HepG2 (cell line): Measurements from ENCODE around the gene PLSCR3. TPM values are rescaled to one million over a fixed set of nuclear protein-coding genes. Genes with fewer than 3 reads are reported as not detected.

Source experiments
- ATAC-seq: fragments of 200-7000 bp; cut with Tn5 transposase; 3 replicates; pipeline ENCODE4 v1.9.1; 2020; ENCODE audit warnings: mild to moderate bottlenecking, moderate library complexity
- BruUV-seq: library from RNA; stranded (reverse); fragments of 400-500 nt; replicated peaks from 2 replicates; lab custom pipeline; 2021; lab: Mats Ljungman, UMichigan
- CTCF ChIA-PET: fragments of 300-600 bp; formaldehyde crosslinking; extraction: SDS; loops from one replicate; lab custom pipeline; 2021; ENCODE audit warnings: low total read pairs, inconsistent platforms, low intra/inter-chr PET ratio; lab: Yijun Ruan, JAX
- POLR2A ChIA-PET: fragments of 350-600 bp; sonication (Branson Sonifier 250); formaldehyde crosslinking; loops from one replicate; lab custom pipeline; 2020; ENCODE audit warnings: antibody characterized with exemption, inconsistent platforms; lab: Yijun Ruan, JAX
- DNase-seq: peaks from one replicate; pipeline ENCODE4 v3.0.0-alpha.2; 2015; ENCODE audit warnings: low spot score
- FAIRE-seq: peaks from 3 replicates; lab custom pipeline; 2011; peaks lifted over from hg19 to GRCh38; lab: Jason Lieb, UNC
- H2AFZ ChIP-seq: one replicate; pipeline ENCODE4 v1.6.1; 2011; ENCODE audit warnings: low read length, inconsistent platforms
- H3K27ac ChIP-seq: fragments of 300-600 bp; 3 replicates; pipeline ENCODE4 v1.8.0; 2011; ENCODE audit warnings: mixed run types, mild to moderate bottlenecking, mixed read lengths, low read length, inconsistent platforms; ENCODE audit not compliant: insufficient read depth; ENCODE audit errors: extremely low read length
- H3K27me3 ChIP-seq, 2 experiments: fragments of 200-600 bp in 1 of 2; 2 replicates in 1 of 2; 3 replicates in 1 of 2; pipeline versions ENCODE4 v1.6.0 to v1.8.0; 2011; ENCODE audit warnings: low read length in 2 of 2, mild to moderate bottlenecking in 2 of 2, moderate library complexity in 2 of 2, inconsistent platforms in 1 of 2; ENCODE audit not compliant: insufficient read depth in 2 of 2, control insufficient read depth in 1 of 2
- H3K36me3 ChIP-seq, 2 experiments: fragments of 200-600 bp in 1 of 2; replicated peaks in 1 of 2; 2 replicates in 1 of 2; 3 replicates in 1 of 2; pipeline versions ENCODE4 v1.5.1 to v1.8.0; 2011; ENCODE audit warnings: low read length in 2 of 2, inconsistent platforms in 1 of 2; ENCODE audit not compliant: insufficient read depth in 2 of 2, control insufficient read depth in 1 of 2
- H3K4me1 ChIP-seq: 2 replicates; pipeline ENCODE4 v1.5.1; 2012; ENCODE audit warnings: low read length, inconsistent platforms; ENCODE audit not compliant: insufficient read depth
- H3K4me2 ChIP-seq: 2 replicates; pipeline ENCODE4 v1.6.0; 2011; ENCODE audit warnings: low read depth, low read length, inconsistent platforms
- H3K4me3 ChIP-seq, 3 experiments: fragments of 200-600 bp in 1 of 3; sonication (generic), shearing (Covaris generic) in 1 of 3; replicated peaks in 1 of 3; 2 replicates each; pipeline ENCODE4 v1.5.1; 2011 to 2016; ENCODE audit warnings: low read length in 3 of 3, inconsistent platforms in 2 of 3, low read depth in 2 of 3, mild to moderate bottlenecking in 2 of 3, control low read depth in 1 of 3, mixed read lengths in 1 of 3; ENCODE audit not compliant: insufficient read depth in 1 of 3
- H3K79me2 ChIP-seq: one replicate; pipeline ENCODE4 v1.6.1; 2011; ENCODE audit warnings: low read length, inconsistent platforms; ENCODE audit not compliant: insufficient read depth
- H3K9ac ChIP-seq: 2 replicates; pipeline ENCODE4 v1.6.0; 2011; ENCODE audit warnings: mild to moderate bottlenecking, low read depth, low read length, inconsistent platforms; ENCODE audit not compliant: insufficient read depth
- H3K9me3 ChIP-seq: 2 replicates; pipeline ENCODE4 v1.5.1; 2012; ENCODE audit warnings: mild to moderate bottlenecking, low read length
- H4K20me1 ChIP-seq: 2 replicates; pipeline ENCODE4 v1.6.0; 2011; ENCODE audit warnings: inconsistent platforms, mild to moderate bottlenecking, low read length, moderate library complexity; ENCODE audit not compliant: insufficient read depth
- BCLAF1 ChIP-seq: fragments of 450-650 bp; IDR thresholded peaks from 2 replicates; pipeline ENCODE4 v1.6.1; 2017; ENCODE audit warnings: mild to moderate bottlenecking
- MNT ChIP-seq: fragments of 450-650 bp; IDR thresholded peaks from 2 replicates; pipeline ENCODE4 v1.6.1; 2016
- TRIM24 ChIP-seq: sonication (generic); formaldehyde crosslinking; IDR thresholded peaks from 2 replicates; pipeline ENCODE4 v1.8.0; 2022; ENCODE audit warnings: mild to moderate bottlenecking, missing genetic modification reagents
- ZBTB40 ChIP-seq, 2 experiments: fragments of 450-650 bp in 1 of 2; sonication (generic) in 1 of 2; formaldehyde crosslinking in 1 of 2; IDR thresholded peaks; 2 replicates each; pipeline versions ENCODE4 v1.6.1 to v1.8.0; 2016 to 2022; ENCODE audit warnings: antibody characterized with exemption in 1 of 2, mild to moderate bottlenecking in 1 of 2, missing genetic modification reagents in 1 of 2
- ZNF782 ChIP-seq: sonication (generic); formaldehyde crosslinking; IDR thresholded peaks from 2 replicates; pipeline ENCODE4 v1.4.0; 2020; ENCODE audit warnings: missing genetic modification reagents, mild to moderate bottlenecking, borderline replicate concordance
- WGBS: methylation state at CpG from one replicate; pipeline ENCODE4 v1.1.6; 2017; ENCODE audit warnings: low lambda C conversion rate; 5-methylcytosine and 5-hydroxymethylcytosine counted together
- in situ Hi-C: cut with HindIII; loops from 2 replicates; pipeline ENCODE4 v1.10.0; 2017; ENCODE audit warnings: low pct_unique_long_range_greater_than_20kb; ENCODE audit not compliant: extremely low pct_ligation_motif_present
- intact Hi-C: fragments of 100-400 bp; cut with micrococcal nuclease; formaldehyde crosslinking; loops from one replicate; pipeline ENCODE4 v1.10.0; 2022; ENCODE audit not compliant: unreplicated experiment
- polyA plus RNA-seq, 8 experiments: library from polyadenylated mRNA; depleted of rRNA in 3 of 8; stranded (reverse) in 7 of 8; unstranded in 1 of 8; fragments of >200 nt; fragmentation: Illumina TruSeq in 4 of 8; extraction: Trizol in 4 of 8; gene quantifications; 2 replicates each; pipeline versions ENCODE4 v1.2.1 to v1.2.3, GENCODE V29; 2011 to 2016; ENCODE audit warnings: low read depth in 4 of 8, missing spikeins in 1 of 8, mixed read lengths in 1 of 8; ENCODE audit not compliant: insufficient read depth in 1 of 8
- total RNA-seq, 5 experiments: library from RNA; depleted of rRNA; stranded (reverse); fragments of >200 nt; fragmentation: Illumina TruSeq; extraction: Trizol; gene quantifications; 2 replicates each; pipeline ENCODE4 v1.2.3, GENCODE V29; 2016; ENCODE audit warnings: low read depth in 1 of 5

PLSCR3 gene
- total and polyA plus RNA-seq, 2 of the 13 experiments (the other 11 are each of a cell fraction or from before 2014, with no cell fraction given), result 5.6 to 6.2 TPM

- 91% methylated on average over 2 of the region's 2 CpGs for WGBS
- ChIA-PET POLR2A (no interaction called here), CTCF (no interaction called here)
- no peak overlapping the region for H3K4me2 ChIP-seq
- no peak overlapping the region for H3K4me3 ChIP-seq
- TF ChIP-seq ZBTB40 (IDR thresholded peaks at IDR 0.05) (no peak), ZBTB40 (CRISPR knock-in tag; IDR thresholded peaks at IDR 0.05) (no peak), ZNF782 (CRISPR knock-in tag) (no peak), BCLAF1 (no peak), TRIM24 (no peak), MNT (no peak)
- H3K9me3 ChIP-seq, result no peaks in the 10 kb centered on the region
- in situ Hi-C loops (no loop called here), intact Hi-C loops (no loop called here)
- no TSS peak for BruUV-seq
- H3K36me3 ChIP-seq, result peaks cover 0 to 2% of the 10 kb centered on the region in 2 experiments; a peak in 2 of 5 replicates
- H3K27ac ChIP-seq, result no peak overlapping the region
- H3K4me1 ChIP-seq, result peaks cover 14% of the 10 kb centered on the region
- FAIRE-seq, result no peak
- H3K79me2 ChIP-seq, result no peaks in the 10 kb centered on the region
- no peak overlapping the region for H3K9ac ChIP-seq
- no peaks in the 10 kb centered on the region for H4K20me1 ChIP-seq
- H2AFZ ChIP-seq, result no peak overlapping the region
- DNase-seq, result no peak
- ATAC-seq, result no peak
- no peaks in the 10 kb centered on the region for H3K27me3 ChIP-seq
Measured at GRCh38 chr17:7391307-7391706, 3.0 kb downstream of the PLSCR3 start.
